SK-MEL-5 (cell line): ENCODE data around the gene RPL22. TPM values are rescaled to one million over a fixed set of nuclear protein-coding genes. Genes with fewer than 3 reads are reported as not detected.

ENCODE experiments used
- DNase-seq: peaks from one replicate; pipeline ENCODE4 v3.0.0-alpha.2; 2016; ENCODE audit warnings: low read depth, low spot score
- in situ Hi-C: cut with HindIII; loops from 2 replicates; pipeline ENCODE4 v1.10.0; 2016; ENCODE audit warnings: low sequenced_read_pairs, high pct_unique_total_duplicates, low pct_unique_long_range_greater_than_20kb
- polyA plus RNA-seq, 2 experiments: library from polyadenylated mRNA; depleted of rRNA; stranded (reverse); fragments of >200 nt; gene quantifications; 2 replicates each; pipeline ENCODE4 v1.2.3, GENCODE V29; 2015
- total RNA-seq: library from RNA; depleted of rRNA; stranded (reverse); fragments of >200 nt; shearing (Covaris generic); gene quantifications from 2 replicates; pipeline ENCODE4 v1.2.3, GENCODE V29; 2014; rRNA removed

Gene RPL22
- total RNA-seq, result 222 and 233 TPM in 2 replicates
- polyA plus RNA-seq (2015; cell fraction: cytosol; rRNA removed), result 181 and 197 TPM in 2 replicates
- 124 and 157 TPM in 2 replicates for polyA plus RNA-seq (2015; cell fraction: nucleus; rRNA removed)

DNA sequence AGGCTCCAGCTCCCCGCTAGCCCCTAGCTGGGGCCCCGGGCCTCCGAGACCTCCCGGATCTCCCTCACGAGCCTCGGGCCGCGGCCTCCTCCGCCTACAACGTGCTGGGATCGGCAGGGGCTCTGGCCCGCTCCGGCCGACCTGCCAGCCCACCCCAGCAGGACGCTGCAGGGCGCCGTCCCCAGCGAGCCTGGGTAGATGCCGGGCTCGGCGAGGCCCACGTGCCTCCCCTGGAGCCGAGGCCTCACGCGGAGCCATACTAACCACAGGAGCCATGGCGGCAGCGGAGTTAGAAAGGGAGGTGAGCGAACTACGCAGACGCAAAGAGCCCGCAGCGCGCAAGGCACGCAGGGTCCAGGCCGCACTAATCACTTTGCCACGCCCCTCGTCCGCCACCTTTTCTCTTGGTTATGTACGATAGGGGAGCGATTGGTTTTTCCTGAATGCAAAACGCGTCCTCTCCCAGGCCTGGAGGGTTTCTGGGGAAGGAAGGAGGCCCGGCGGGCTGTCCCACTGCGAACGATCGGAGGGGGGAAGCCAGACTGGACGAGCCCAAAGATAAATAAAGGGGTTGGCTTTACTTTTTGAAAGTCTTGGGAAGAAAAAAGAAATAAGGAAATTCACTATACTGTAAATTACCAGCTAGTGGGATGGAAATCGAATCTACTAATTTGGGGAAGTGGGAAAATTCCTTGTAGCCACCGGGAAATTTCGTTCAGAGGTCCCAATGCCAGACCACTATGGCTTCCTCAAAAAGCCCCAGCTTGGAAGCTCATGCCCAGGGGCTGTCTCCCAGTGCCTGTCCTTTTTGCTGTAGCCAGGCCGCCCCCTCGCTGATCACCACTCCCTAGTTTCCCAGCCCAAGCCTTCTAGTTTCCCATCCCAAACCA lies at the start of gene RPL22:
TSS of gene RPL22 (minus strand) at position 298 of the 890 bp plus-strand sequence. CDS start at position 276, 22 bp downstream.
- in situ Hi-C loops, result no loop called here
- peak; percentile 99 for DNase-seq

DNA sequence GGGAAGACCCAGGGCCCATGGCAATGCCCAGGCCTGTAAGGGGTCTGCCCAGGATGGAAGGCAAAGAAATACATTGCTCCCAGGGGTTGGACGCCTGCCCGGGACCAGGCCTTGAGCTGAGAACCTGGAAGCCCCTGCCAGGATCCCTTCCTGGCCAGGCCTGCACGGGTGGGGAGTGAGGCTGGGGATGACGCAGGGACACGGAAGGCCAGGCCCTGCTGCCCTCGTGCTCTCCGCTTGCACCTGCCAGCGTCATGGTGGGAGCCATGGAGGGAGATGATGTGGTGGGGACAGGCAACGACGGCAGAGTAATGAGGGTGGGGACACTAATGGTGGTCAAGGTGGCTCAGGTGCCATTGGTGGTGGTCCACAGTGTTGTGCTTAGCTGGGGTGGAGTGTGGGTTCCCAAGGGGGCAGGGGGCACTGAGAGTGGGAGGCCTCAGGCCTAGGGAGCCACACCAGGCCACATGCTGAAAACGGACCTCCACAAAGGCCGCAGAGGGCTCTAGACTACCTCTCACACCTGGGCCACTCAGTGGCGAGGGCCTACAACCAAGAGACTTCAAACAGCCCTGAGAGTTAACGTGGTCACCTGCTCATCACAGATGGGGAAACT lies 48.9 kb upstream of the RPL22 start:
- in situ Hi-C loops, result no loop called here
- no peak for DNase-seq

DNA sequence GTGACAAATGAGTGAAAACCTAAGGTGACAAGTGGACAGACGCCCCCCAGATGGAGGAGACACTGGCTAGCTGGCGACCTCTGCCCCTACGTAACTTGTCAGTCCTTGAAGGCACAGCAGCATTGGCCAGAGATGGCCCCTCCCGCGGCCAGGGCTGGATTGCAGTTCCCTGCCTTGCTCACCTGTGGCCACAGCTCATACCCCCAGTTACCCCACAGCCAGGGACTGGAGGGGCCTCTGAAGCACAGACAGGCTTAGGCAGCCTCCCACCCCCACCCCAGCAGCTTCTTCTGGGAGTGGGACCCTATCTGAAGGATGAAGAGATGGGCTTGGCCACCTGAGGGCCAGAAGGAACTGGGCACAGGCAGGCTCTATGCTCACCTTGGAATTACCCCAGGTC lies 48.3 kb upstream of the RPL22 start:
- in situ Hi-C loops, result no loop called here

DNA sequence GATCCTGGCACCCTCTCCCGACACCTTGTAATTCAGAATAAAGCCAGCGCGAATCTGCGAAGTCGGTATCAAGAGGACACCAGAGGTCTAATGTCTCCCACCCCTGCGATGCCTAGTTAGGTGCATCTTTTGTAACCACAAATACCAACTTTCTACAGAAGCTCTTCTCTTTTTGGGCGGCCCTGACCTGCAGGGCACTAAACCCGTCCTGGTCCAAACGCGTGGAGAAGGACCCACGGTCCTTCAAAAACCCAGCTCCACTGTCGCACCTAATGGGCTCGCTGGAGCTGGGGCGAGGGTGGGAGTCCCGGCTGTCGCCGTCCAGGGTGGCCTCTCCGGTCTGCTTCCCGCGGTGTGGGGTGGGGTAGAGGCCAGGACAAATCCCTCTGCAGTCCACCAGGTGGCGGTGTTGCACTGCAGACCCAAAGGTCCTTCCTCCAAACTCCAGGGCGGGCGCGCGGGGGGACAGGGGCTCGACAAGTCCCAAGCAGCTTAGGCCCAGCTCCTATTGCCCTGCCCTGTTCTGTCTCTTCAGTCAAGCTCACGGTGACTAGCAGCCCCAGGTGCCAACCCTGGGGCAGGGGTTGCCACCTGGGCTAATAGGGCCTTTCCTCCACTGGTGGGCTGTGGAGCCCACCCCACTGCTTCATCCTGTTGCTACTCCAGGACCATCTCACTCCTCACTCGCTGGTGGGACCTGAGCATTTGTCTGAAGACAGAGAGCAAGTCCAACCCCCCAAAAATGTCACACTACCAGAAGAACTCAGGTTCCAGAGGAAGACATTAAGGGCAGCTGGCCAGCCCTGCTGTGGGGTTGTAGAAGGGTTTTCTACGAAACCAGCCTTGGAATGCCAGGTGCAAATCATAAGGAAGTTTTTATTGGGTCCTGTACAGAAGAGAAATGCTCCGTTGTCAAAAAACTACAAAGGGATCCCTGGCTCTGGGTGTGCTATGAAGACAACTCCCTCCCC lies 47.4 kb upstream of the RPL22 start:
- peak; percentile 67 for DNase-seq
- in situ Hi-C loops, result no loop called here

More for the DNA sequence above, 48.3 kb upstream of the RPL22 start:
- no peak for DNase-seq

DNA sequence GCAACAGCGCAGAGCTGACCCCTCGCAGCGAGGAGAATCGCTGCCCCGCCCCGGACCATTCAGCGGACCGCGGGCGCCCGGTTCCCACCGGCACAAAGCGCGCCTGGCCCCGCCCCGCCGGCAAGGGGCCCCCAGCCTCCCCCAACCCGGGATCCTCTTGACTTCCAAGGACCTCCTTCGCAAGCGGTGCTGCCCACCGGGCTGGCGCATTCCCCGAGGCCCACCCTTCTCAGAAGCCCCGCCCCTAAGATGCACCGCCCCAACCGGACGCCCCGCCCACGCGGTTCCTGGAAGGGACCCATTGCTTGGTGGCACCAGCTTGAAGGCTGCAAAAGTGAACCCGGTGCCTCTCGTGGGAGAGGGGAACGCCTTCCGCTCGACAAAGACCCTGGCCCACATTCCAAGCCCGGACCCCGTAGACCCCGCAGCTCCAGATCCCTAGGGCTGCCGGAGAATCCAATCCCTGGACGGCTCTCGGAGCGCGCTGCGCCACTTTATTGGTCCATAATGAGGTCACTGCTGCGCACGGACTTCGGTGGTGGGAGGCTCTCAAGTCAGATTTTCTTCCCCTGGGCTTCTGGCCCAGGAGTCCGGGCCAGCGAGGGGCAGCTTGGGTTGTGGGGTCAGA lies 46.6 kb upstream of the RPL22 start:
- in situ Hi-C loops, result no loop called here
- peak; percentile 51 for DNase-seq

DNA sequence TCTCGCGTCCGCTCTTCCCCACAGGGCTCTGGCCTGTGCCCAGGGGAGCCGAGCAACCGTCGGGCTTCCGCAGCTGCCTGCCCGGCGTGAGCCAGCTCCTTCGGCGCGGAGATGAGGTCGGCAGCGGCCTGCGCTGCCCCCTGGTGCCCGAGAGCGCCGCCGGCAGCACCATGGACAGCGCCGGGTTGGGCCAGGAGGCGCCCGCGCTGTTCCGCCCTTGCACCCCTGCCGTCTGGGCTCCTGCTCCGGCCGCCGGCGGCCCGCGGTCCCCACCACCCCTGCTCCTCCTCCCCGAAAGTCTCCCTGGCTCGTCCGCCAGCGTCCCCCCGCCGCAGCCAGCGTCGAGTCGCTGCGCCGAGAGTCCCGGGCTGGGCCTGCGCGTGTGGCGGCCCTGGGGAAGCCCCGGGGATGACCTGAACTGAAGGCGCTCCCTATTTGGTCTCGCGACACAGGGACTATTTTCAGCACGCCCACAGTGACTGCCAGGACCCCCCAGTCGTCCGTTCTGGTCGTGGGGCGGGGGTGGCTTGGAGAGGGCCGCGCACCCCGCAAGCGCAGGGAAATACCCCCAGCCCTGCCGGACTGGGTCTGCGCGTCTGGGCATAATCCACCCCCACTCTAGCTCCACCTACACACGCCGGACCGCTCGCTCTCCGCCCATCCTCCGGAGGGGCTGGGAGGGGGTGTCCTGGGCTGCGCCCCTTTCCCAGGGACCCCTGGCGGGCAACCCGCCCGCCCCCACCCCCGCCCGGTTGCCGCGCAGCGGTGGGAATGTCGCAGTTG lies 45.9 kb upstream of the RPL22 start:
- DNase-seq, result peak; percentile 70
- in situ Hi-C loops, result no loop called here

DNA sequence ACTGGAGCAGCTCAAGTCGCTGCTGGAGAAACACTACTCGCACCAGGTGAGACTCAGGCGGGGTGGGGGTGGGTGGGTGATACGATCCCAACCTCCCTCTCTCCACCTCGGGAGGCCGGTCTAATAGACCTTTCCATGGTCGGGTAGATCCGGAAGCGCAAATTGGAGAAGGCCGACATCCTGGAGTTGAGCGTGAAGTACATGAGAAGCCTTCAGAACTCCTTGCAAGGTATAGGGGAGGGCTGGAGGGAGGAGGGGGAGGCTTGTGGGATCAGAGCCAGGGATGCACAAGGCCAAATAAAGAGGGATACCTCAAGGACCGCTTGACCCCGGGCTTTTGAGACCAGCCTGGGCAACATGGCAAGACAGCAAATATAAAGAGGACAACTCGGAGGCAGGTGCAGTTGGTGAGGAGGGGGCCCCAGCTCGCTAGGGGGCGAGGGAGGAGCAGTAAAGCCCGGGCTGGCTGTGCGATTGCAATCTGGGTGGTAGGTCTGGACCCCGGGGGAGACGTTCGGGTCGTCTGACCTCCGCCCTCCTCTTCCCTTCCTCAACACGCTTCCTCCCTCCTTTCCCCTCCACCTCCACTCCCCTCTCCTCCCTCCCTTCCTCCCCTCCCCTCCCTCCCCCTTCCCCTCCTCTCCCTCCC lies 45.1 kb upstream of the RPL22 start:
- in situ Hi-C loops, result no loop called here

DNA sequence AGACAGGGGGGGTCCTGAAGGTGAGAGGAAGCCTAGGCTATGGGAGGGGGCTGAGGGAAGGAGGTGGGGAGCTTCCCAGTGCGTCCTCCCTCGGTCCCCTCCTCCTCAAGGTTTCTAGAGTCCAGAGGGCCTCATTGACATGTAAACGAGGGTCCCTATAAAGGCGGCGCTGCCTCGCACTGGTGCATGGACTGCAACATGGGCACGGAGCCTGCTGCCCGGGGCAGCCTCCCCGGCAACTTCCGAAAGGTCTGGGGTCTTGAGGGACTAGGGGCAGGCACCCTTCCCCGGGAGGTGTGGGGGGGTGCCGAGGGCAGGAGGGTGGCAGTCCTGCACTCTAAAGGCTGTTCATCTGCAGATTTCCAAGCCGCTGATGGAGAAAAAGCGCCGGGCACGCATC lies 44.6 kb upstream of the RPL22 start, which contains the start of gene HES3:
TSS of gene HES3 (plus strand) at position 187 of the 400 bp plus-strand sequence. CDS start at position 374, 187 bp downstream.
- in situ Hi-C loops, result no loop called here
- DNase-seq, result no peak

More for the DNA sequence above, 45.1 kb upstream of the RPL22 start:
- no peak for DNase-seq

DNA sequence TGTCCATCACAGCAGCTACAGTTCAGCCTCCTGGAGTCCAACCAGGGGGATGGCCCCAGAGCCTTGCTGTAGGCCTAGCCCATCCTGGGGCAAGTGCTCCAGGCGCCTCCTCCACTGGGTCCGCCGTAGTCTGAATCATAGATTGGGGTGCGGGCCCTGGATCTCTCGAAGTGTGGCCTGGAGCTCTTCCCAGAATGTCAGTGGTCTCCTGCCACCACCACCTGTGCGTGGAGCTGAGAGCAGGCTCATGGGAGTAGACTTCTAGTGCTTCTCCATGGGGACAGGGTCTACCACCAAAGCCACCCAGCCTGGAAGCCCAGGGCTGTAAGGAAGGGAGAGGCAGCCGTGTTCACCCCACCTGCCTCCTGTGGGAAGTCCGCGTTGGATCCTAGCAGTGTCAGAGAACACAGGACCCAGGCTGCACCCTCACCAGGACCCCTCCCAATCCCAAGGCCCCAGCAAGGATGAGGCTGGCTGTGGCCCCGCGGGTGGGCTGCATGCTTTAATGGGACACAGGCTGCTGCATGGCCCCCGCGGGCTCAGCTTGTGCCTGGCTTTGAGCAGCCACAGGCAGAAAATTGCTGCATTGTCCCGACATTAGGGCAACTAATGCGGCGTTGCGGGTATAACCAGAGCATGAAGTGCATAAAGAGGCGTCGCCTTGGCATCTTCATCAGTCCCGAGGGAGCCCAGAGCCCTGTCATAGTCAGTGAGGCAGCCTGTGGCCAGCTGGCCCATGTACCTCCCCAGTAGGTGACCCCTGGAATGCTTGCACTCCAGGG lies 43.8 kb upstream of the RPL22 start:
- in situ Hi-C loops, result no loop called here
- DNase-seq, result no peak

DNA sequence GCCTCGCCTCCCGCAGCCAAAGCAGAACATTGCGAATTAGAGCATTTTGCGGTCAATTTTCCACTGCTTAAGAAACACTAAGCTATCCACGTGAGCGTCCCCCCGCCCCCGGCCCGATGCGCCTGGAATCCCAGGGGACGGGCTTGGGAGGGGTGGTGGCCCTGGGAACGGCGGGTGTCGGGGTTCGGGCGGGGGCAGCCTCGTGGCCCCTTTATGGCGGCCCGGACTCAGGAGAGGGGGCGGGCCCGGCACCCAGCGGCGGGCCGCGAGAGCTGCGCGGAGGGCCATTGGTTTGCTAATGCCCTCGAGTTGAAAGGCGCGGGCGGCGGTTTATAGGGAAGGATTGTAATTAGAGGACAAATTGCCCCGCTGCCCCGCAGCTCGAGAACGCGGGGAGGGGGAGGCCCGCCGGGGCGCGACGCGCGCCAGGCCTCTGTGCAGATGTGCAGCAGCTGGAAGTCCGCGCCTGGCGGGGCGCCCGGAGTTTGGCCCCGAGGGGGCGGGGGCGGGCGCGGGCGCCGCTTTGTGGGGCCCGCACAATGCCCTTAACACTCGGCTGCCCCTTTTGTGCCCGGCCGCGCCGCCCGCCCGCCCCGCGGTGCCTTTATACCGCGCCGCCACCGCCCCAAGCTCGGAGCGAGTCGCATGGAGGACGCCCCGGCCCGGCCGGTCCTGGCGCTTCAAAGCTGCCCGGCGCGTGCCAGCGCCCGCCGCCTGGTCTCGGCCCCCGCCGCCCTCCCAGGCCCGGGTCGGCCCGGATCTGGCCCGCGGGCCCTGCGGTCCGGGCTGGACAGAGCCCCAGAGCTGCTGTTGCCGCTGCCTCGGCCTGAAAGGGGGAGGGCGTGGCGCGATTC lies 42.7 kb upstream of the RPL22 start:
- in situ Hi-C loops, result no loop called here
- no peak for DNase-seq

DNA sequence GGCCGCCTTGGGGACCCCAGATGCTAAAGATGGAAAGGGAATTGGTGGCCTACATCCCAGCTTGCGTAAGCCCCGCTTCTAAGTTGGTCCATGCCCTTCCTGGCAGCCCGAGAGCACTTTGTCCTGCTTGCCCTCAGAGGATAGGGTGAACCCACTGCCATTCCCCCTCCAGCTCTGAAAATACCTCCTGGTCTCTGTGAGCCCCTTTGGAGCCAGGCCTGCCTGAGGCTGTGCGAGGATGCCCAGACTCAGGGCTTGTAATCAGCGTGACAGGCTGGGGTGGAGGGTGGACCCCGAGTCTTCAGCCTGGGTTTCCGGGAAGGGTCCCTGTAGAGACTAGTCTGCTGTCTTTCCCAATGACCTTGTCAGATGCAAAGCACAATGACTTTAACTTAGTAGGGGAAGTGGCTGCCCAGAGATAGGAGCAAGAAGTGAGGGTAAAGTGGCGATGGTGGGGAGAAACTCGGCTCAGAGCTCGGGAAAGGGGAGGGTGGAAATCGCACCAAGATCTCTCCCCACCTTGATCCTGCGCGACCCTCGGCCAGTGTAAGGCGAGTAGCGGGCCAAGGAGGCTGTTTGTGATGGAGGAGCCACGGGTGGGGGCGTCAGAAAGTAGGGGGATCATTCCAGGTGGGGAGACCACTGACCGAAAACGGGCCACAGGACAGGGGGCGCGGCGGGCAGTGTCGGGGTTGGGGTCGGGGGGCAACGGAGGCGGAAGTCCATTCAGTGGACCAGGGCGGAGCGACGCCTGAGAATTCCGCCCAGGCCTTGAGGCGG lies 41.9 kb upstream of the RPL22 start:
- no peak for DNase-seq
- in situ Hi-C loops, result no loop called here

DNA sequence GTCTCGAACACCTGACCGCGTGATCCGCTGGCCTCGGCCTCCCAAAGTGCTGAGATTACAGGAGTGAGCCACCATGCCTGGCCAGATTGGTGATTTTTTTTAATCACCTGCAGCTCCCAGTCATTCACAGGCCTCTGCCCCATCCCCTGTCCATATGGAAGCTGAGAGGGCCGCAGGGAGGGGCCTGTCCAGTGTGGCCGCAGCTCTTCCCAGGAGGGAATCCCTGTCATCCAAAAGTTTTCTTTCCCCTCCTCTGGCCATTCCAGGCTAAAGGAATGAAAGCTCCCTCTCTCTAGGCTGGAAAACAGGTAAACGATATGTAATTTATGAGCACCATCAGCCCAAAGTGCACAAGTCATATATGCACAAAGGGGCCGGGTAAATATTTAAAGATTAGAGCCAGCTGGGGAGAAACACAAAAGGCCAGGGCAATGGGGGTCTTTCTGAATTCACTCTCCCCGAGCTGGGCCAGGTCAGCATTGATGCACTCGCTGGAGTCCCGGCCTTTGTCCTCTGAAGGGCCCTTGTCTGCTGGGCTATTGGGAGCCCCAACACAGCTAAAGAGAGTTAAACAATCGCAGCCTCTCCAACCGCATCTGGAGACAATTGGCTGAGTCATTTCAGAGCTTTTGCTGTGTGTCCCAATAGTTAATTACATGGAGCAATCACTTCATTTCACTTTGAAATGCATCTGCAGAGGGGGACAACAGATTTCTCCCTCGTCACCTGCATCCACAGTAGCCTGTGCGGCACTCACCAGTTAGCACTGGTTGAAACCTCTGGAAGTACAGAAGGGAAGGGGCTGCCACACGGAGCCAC lies 40.8 kb upstream of the RPL22 start:
- in situ Hi-C loops, result no loop called here
- DNase-seq, result no peak

DNA sequence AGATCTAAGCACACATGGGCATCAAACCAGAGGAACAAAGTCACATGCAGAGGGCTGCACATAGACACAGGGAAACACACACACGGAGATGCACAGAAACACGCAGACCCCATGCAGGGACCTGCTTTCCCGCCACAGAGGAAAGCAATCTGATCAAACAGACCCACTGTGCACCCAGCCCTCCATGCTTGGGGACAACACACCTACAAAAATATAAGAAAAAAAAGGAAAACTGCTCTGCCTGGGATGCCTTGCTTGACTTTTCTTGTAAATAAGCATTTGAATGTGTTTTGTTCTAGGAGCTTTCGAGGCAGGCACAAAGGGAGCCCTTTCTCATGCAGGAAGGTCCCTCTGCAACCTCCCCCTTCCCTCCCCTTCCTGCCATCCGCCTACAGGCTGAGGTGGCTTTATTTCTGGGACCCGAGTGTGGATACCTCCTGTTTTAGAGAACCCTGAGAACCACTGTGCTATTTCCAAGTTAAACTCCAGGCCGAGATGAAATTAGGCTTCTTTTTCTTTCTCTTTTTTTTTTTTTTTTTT lies 39.9 kb upstream of the RPL22 start:
- no peak for DNase-seq

More for the DNA sequence above, 39.9 kb upstream of the RPL22 start:
- in situ Hi-C loops, result no loop called here
